WERI-Rb-1 (cell line): ENCODE results near the gene DSTN.

Experiments used
- DNase-seq: peaks from one replicate; pipeline ENCODE4 v3.0.0-alpha.2; 2020
- H3K27ac ChIP-seq: fragments of 250-450 bp; sonication (Bioruptor Pico); 2 replicates; pipeline ENCODE4 v1.5.1; 2020; ENCODE audit warnings: mild to moderate bottlenecking, moderate library complexity
- H3K27me3 ChIP-seq: fragments of 250-450 bp; sonication (Bioruptor Pico); 2 replicates; pipeline ENCODE4 v1.5.1; 2021; ENCODE audit warnings: mild to moderate bottlenecking, low read depth, moderate library complexity; ENCODE audit not compliant: insufficient read depth, severe bottlenecking
- H3K36me3 ChIP-seq: fragments of 250-450 bp; sonication (Bioruptor Pico); 2 replicates; pipeline ENCODE4 v1.5.1; 2020; ENCODE audit warnings: mild to moderate bottlenecking, moderate library complexity
- H3K4me3 ChIP-seq: 2 replicates; pipeline ENCODE4 v1.5.1; 2011; ENCODE audit warnings: low read depth, mild to moderate bottlenecking, control low read depth, low read length
- H3K9me3 ChIP-seq: fragments of 250-450 bp; sonication (Bioruptor Pico); 2 replicates; pipeline ENCODE4 v1.5.1; 2021; ENCODE audit warnings: mild to moderate bottlenecking, moderate library complexity; ENCODE audit not compliant: severe bottlenecking
- TF ChIP-seq, protein P1 (sequence below): IDR thresholded peaks from 2 replicates; pipeline ENCODE4 v1.5.1; 2011; ENCODE audit warnings: low read depth, mild to moderate bottlenecking, control low read depth, inconsistent platforms, low read length

The DSTN gene

GRCh38 chr20:17641993-17642392, 72.1 kb downstream of the DSTN start:
- Histone ChIP-seq H3K36me3 (no peaks in the 10 kb centered on the region), H3K27me3 (no peaks in the 10 kb centered on the region), H3K4me3 (no peak overlapping the region), H3K9me3 (no peaks in the 10 kb centered on the region), H3K27ac (no peak overlapping the region)
- TF ChIP-seq, protein P1, sequence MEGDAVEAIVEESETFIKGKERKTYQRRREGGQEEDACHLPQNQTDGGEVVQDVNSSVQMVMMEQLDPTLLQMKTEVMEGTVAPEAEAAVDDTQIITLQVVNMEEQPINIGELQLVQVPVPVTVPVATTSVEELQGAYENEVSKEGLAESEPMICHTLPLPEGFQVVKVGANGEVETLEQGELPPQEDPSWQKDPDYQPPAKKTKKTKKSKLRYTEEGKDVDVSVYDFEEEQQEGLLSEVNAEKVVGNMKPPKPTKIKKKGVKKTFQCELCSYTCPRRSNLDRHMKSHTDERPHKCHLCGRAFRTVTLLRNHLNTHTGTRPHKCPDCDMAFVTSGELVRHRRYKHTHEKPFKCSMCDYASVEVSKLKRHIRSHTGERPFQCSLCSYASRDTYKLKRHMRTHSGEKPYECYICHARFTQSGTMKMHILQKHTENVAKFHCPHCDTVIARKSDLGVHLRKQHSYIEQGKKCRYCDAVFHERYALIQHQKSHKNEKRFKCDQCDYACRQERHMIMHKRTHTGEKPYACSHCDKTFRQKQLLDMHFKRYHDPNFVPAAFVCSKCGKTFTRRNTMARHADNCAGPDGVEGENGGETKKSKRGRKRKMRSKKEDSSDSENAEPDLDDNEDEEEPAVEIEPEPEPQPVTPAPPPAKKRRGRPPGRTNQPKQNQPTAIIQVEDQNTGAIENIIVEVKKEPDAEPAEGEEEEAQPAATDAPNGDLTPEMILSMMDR = no peak
- no peak for DNase-seq

DNA sequence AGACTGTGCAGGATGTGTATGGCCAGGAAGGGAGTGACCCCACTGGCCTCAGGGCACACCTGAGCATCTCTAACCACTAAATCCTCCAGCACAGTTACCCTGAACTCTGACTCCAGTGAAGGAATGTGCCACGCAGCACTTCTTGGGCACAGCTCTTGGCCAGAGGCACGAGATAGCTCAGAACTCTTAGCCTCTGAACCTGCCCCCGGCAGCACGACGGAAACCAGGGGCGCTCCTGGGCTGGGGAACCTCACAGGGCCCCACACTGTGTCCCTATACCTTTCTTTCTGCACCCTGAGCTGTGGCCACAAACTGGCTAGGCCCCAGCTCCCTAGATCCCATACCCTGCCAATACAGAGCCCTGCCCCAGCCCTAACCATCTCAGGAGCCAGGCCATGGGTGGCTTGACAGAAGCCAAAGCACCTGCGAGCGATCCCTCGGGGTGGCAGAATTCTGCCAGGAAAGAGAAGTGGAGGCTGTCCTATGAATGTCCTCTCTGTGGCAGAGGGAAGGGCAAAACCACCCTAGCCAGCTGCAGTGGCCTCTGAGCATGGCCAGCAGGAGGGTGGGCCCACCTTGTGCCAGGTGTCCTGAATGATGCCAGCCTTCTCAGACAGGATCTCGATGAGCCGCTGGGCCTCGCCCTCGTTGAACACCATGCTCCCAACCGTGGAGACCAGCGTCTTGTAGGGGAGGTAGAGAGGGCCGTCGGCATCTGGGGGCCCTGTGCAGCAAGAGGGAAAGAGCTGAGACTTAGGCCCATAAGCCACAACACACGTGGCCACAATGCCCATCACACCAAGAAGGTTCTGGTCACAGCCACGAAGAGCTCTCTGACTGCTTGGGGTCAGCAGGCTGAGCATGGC, 72.8 kb downstream of the DSTN start:
- DNase-seq = no peak
- H3K27ac ChIP-seq = no peak overlapping the region
- H3K27me3 ChIP-seq = no peaks in the 10 kb centered on the region
- no peak overlapping the region for H3K4me3 ChIP-seq
- TF ChIP-seq, protein P1 = no peak
- no peaks in the 10 kb centered on the region for H3K36me3 ChIP-seq
- H3K9me3 ChIP-seq = no peaks in the 10 kb centered on the region

GRCh38 chr20:17643531-17644188, 73.8 kb downstream of the DSTN start:
- H3K9me3 ChIP-seq = no peaks in the 10 kb centered on the region
- no peak for DNase-seq
- H3K36me3 ChIP-seq = no peaks in the 10 kb centered on the region
- no peaks in the 10 kb centered on the region for H3K27me3 ChIP-seq
- TF ChIP-seq, protein P1 = no peak
- no peak overlapping the region for H3K27ac ChIP-seq
- no peak overlapping the region for H3K4me3 ChIP-seq

DNA sequence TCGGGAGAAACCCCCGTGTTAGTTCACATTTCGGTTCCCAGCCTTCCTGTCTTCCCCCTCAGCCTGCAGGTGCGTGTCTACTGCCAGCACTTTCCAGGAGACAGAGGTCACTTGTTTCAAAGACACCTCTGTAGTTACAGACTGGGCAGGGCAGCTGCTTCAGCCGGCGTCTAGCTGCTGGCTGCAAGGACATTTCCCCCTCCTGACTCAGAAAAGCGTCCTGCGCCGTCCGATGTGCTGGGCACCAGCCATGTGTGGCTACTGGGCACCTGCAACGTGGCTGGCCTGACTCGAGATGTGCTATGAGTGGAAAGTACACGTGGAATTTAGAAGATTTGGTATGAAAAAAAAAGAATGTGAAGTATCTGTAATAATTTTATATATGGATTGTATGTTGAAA, 74.6 kb downstream of the DSTN start:
- DNase-seq = no peak
- Histone ChIP-seq H3K27ac (no peak overlapping the region), H3K27me3 (no peaks in the 10 kb centered on the region), H3K4me3 (no peak overlapping the region), H3K9me3 (no peaks in the 10 kb centered on the region), H3K36me3 (no peaks in the 10 kb centered on the region)
- TF ChIP-seq, protein P1 = no peak

DNA sequence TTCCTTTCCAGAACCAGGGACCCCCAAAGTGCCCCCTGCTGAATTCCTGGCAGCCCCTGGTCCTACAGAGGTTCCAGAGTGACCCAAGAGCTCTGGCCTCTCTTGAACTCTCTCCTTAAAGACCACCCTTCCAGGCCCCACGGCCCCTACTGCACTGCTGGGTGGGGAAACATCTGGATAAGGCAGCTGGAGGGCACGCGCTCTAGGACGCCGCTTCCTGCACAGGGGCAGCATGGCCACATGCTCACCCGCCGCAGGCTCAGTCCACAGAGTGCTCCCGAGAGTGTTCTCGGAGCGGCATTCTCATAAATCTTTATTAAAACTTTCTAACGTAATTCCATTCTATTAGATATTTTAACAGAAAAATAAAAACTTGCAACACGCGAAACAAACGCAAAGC, 75.1 kb downstream of the DSTN start:
- no peak for DNase-seq
- H3K36me3 ChIP-seq = no peaks in the 10 kb centered on the region
- TF ChIP-seq, protein P1 = no peak
- H3K27ac ChIP-seq = no peak overlapping the region
- H3K4me3 ChIP-seq = no peak overlapping the region
- H3K27me3 ChIP-seq = no peaks in the 10 kb centered on the region
- no peaks in the 10 kb centered on the region for H3K9me3 ChIP-seq
